Activated T-cell treated with anti-CD3 and anti-CD28 coated beads for 4 hours (primary cell): ENCODE data around the gene MEG3.
"Not testable (repeated sequence)": the region's sequence is repeated elsewhere in the genome, so short reads cannot be mapped to it uniquely, and the experiment has no call there.

Source experiments
- DNase-seq: peaks from one replicate; pipeline ENCODE4 v3.0.0-alpha.2; 2020

Gene MEG3

DNA sequence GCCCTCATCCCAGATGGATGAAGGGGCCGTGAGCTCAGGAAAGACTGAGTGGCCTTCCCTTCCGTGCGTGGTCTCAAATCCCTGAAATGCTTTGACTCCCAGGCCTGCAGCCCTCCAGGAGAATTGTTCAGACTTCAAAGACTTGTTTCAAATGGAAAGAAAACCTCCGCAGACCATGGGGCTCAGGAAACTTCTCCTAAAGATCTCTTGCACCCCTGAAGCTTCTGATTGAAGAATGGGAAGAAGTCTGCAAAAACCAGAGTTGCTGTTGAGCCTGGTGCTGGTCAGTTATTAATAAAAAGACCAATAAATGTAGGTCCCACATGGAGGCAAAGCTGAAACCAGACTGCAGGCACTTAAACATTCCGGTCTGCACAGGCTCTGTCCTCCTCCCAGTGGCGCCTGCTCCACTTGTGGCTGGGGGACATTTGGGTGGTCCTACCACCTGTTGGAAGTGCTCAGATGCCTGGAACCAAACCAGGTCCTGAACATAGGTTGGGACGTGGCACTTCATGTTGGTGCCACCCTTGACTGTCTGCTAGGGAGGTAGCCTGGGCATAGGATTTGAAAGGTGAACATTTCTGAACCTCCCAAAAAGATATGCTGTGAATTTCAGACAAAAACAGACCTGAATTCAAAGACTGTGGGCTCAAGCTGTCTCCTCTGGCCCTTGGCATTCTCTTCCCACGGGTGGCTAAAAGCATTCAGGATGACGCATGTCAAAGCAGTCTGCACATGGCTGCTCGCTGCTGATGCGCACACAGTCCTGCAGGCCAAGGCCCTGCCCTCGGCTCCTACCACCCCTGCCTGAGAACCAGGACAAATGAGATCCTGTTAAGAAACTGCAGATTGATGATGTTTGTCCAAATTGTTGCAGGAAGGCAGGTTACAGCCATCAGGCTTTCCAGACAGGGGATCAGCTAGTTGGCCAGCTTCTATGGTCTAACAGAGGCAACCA lies 36.2 kb upstream of the MEG3 start:
- no peak for DNase-seq

GRCh38 chr14:100790502-100791347 lies 35.2 kb upstream of the MEG3 start:
- no peak for DNase-seq

- no peak for DNase-seq
Measured at GRCh38 chr14:100791348-100791735, 34.6 kb upstream of the MEG3 start.

GRCh38 chr14:100791995-100792394 lies 33.9 kb upstream of the MEG3 start:
- no peak for DNase-seq

DNA sequence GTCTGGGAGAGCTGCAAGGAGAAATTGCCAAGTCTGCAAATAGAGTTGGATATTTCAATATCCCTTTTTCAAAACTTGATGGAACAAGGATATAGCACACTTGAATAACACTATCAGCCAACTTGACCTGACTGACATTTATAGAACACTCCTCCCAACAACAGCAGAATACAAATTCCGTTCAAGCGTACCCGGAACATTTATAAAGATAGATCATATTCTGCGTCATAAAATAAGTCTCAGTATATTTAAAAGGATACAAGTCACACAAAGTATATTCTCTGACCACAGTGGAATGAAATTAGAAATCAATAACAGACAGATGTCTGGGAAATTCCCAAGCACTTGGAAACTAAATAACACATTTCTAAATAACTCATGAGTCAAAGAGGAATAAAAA lies 29.0 kb upstream of the MEG3 start:
- DNase-seq, result no peak

DNA sequence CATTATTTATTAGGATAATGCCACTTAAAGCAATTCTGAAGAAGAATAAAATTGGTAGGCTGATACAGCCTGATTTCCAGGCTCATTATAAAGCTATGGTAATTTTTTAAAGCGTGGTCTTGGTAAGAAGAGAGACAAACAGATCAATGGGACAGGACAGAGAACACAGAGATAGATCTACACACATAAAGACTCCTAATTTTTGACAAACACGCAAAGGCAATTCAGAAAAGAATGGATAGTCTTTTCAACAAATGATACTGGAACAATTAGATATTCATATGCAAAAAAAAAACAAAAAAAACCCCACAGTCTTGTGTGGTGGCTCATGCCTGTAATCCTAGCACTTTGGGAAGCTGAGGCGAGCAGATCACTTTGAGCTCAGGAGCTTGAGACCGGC lies 25.9 kb upstream of the MEG3 start:
- no peak for DNase-seq

GRCh38 chr14:100801433-100801832 lies 24.5 kb upstream of the MEG3 start:
- DNase-seq, result not testable (repeated sequence)

GRCh38 chr14:100802179-100802578 lies 23.7 kb upstream of the MEG3 start:
- no peak for DNase-seq

DNA sequence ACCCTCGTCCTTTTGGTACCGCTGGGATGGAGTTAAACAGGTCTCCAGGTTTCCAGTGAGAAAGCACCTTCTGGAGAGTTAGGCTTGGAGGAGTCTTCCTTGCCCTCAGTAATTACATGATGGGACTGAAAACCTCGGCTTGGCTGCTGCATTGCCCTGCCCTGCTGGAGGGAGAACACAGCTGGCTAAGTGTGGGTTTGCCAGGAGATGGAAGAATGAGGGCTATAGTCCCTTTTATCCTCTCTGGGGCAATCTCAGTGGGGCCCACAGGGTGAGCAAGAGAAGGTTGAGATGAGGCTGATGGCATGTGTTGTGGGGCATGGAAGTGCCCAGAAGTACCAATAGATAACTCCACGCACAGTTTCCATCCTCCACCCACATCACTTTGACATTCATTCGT lies 23.2 kb upstream of the MEG3 start:
- no peak for DNase-seq

DNA sequence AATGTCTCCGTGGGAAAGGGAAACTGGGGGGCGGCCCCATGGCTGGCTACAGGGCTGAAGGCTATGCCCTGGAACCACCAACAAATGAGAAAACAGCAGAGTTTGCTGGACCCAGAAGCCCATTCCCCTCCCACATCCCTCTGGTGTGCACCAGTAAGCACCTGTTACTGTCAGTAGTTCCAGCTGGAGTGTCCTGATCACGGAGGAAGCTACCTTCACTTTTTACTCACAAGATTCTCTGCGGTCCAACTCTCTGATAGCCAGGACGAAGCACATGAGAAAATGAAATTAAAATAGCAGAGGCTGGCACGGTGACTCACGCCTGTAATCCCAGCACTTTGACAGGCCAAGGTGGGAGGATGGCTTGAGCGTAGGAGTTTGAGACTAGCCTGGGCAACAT lies 22.7 kb upstream of the MEG3 start:
- DNase-seq, result no peak

- DNase-seq, result no peak
Measured at GRCh38 chr14:100803676-100804075, 22.2 kb upstream of the MEG3 start.

DNA sequence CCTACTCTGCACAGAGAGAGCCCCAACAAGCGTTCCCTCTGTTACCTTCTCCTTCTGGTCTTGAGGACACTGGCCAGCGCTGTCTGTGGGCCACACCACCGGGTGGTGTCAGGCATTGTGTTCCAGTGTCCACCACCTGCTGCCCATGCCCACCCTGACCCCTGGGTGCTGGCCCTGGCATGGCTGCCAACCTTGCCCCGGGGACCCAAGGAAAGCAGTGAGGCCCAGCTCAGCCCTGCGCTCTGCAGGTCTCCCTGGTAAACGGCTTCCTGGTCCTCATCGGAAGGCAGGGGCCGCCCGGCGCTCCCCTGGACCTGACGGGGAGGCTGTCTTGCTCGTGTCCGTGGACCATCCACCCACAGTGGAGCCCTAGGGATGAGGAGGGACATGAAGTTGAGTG lies 21.8 kb upstream of the MEG3 start:
- DNase-seq, result no peak

DNA sequence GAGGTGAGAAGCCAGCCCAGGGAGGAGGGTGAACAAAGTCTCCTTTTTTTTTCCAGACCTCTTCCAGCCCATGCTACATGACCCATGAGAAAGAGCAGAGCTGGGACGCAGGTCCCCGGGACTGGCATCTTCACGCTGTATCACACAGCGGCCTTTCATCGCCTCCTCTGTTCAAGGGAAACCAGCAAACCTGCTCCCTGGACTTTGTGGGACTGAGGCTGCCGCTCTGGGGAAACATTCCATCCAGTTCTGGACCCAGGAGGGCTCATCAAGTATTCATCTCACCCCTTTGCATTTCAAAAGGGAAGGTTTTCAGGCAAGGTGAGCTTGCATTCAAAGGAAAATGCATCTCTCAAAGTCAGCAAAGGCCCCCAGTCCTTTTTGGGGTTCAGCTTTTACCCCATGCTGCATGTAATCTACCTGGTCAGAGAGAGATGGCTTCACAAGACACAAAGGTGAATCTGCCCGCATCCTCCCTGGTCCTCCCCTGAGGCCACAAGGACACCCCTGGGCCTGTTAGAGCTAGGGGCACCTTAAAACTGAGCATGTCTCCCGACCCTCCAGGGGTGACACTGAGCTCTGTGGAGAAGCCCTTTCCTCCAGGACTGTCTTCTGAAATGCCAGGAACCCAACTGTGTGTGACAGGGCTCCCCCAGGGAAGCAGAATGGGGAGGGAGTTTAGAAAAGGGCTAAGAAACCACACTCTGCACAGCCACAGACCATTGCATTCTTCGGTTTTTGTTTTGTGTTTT lies 21.2 kb upstream of the MEG3 start:
- DNase-seq, result no peak

- DNase-seq, result no peak
Measured at GRCh38 chr14:100806386-100806785, 19.5 kb upstream of the MEG3 start.

- no peak for DNase-seq
Measured at GRCh38 chr14:100807496-100807895, 18.4 kb upstream of the MEG3 start.

DNA sequence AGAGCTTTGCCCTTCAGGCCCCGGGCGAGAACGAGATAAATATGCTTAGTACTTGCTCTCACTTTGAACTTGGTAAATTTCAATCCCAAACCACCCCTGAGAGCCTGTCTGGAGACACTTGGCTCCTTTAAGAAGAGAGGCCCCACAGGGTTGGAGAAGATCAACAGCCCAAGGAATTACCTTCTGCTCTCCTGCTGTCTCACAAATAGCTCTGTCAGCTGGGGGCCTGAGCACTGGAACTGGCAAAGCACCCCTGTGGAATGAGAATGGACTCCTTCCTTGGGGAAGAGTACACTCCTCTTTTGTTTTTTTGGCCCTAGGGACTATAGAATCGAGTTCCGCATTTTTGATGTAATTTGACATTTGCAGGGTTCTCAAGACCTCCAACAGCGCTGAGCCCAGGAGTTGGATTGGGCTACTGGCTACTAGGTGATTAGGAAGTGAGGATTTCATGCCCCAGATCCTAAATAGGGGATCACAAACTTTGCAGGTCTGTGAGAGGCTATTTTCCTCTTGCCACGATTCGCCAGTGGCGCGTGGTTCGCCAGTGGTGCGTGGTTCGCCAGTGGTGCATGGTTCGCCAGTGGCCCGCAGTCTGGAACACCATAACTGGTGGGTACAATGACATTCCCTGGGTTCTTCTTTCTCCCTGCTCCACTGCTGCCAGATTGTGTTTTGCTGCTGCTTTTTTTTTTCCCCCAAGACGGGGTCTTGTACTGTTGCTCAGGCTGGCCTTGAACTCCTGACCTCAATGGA lies 17.8 kb upstream of the MEG3 start:
- no peak for DNase-seq

GRCh38 chr14:100810435-100810834 lies 15.5 kb upstream of the MEG3 start:
- DNase-seq, result no peak

DNA sequence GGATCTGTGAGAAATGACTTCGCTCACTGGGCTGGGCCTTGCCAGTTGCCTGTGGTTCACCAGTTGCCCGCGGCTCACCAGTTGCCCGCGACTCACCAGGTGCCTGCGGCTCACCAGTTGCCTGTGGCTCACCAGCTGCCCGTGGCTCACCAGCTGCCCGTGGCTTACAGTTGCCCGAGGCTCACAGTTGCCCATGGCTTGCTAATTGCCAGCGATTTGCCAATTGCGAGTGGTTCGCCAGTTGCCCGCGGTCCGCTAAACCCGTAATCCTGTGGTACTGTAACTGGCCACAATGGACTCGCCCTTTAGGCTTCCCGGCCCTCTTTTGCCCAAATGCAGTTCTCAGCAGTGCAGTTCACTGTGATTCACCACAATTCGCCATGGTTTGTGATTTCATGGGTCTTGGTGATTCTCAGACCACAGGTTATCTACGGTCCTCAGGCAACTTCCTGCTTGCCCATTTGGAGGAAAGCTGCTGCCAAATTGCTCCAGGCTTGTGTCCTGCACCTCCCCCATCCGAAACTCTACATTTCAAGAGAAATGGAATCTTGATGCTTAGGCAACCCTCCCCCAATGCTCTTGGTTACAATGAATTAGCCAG lies 15.0 kb upstream of the MEG3 start:
- no peak for DNase-seq

DNA sequence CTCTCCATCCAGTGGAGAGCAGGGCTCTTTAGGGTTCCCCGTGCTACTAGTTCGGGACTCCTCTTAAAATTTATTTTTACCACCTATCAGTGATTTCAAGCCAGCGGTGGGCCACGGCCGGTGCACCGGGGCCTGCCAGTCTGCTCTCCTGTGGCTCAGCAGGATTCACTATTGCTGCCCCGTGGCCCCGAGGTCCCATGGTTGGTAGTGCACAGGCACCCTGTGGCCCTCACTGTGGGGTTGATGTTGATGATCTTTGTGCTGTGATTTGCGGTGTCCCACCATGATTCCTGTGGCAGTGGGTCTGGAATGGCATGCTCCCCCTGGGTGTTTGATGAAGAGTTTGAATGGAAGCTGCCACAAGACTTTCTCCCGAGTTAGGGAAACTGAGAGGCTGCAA lies 12.6 kb upstream of the MEG3 start:
- DNase-seq, result no peak

DNA sequence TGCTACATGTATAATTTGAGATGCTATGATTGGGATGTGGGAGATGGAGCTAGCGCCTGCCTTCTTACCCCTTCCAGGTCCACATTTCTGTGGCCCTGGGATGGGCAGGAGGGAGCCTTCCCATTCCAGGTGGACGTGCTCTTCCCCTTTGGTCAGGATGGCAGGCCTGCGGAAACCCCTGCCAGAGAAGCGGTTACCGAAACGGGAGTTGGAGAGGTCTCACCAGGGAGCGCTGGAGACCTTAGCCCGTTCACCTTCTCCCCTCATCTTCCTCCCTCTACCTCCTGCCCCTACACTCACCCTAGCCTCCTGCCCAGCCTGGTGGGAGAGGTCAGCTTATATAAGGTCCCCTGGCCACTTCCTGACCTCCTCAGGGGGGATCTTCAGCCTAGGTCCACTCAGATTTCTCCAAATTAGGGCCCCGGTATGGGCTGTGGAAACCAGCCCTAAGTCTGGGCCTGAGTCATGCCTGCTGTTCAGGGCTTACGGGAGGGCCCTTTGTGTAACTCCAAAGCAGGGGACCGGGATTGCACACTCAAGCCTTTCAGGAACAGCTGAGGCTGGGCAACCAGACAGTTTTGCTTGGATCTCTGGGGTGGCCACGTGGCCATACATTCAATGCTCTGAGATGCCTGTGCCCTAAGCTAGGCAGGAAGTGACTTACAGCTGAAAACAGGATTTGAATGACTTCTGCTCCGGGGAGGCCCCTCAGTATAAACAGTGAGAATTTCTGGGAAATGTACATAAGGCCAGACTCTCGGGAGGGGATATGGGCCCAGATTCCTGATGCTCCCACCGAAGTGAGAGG lies 10.2 kb upstream of the MEG3 start:
- no peak for DNase-seq

GRCh38 chr14:100816286-100816949 lies 9.5 kb upstream of the MEG3 start:
- DNase-seq, result no peak
